Type B pancreatic cell (in vitro differentiated cells): ENCODE data around the gene CIPC. TPM values are rescaled to one million over a fixed set of nuclear protein-coding genes. Genes with fewer than 3 reads are reported as not detected.

ENCODE experiments used
- DNase-seq: peaks from one replicate; pipeline ENCODE4 v3.0.0; 2021; ENCODE audit warnings: mixed read lengths; ENCODE audit not compliant: unreplicated experiment; ENCODE audit errors: extremely low spot score
- H3K27ac Mint-ChIP-seq: 2 replicates; pipeline ENCODE4 v1.8.0; 2021; ENCODE audit warnings: mild to moderate bottlenecking, mixed read lengths
- H3K27me3 Mint-ChIP-seq: 2 replicates; pipeline ENCODE4 v1.8.0; 2021; ENCODE audit warnings: mixed read lengths
- H3K36me3 Mint-ChIP-seq: 2 replicates; pipeline ENCODE4 v1.8.0; 2021; ENCODE audit warnings: mixed read lengths
- H3K4me1 Mint-ChIP-seq: one replicate; pipeline ENCODE4 v1.8.0; 2021; ENCODE audit warnings: mixed read lengths; ENCODE audit not compliant: unreplicated experiment
- H3K4me3 Mint-ChIP-seq: 2 replicates; pipeline ENCODE4 v1.8.0; 2021; ENCODE audit warnings: mild to moderate bottlenecking, mixed read lengths
- H3K9me3 Mint-ChIP-seq: 2 replicates; pipeline ENCODE4 v1.8.0; 2021; ENCODE audit warnings: mixed read lengths
- total RNA-seq: library from RNA; stranded (reverse); gene quantifications from 2 replicates; pipeline ENCODE4 v1.2.1, GENCODE V29; 2021; ENCODE audit warnings: low replicate concordance
- TF ChIP-seq, protein P1 (sequence below): fragments of 200-600 bp; sonication (generic); conservative IDR thresholded peaks from 2 replicates; pipeline ENCODE4 v1.5.0; 2021; ENCODE audit warnings: antibody characterized with exemption, mild to moderate bottlenecking

CIPC gene
- total RNA-seq, 1 donor from 2014 or later = 27.2 TPM

DNA sequence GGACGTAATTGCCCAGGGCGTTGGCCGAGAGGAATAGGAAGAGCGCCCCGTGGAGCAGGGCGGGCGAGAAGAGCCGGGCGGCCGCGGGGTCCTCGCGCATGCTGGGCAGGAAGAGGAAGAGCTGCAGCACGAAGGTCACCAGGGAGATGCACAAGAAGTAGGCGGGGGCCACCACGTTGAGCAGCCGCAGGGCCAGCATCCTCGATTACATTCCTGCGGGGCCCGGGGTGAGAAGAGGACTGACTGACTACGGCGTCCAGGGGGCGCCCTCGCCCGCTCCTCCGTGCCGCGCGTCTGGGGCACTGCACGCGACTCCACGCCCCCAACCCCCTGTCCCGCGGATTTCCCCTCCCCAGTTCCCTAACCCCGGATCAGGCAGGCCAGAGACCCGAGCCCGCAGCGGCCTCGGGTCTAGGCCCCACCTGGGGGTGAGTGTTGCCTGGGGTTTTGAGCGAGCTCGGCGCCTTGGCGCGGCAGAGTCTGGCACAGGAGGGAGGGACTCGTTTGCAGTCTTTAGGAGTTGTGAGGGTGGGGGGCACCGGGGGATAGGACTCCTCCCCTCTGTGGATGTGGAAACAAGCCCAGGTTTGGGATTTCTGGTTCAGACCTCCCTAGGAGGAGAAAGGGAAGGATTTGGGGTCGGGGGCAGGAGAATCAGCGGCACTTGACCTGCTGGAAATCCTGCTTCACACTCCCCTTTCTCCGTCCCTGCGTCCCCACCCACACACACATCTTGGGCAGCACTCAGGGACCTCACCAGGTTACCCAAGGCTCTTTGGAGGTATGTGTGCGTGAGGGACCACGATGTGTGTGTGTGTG is 41.7 kb downstream of the CIPC start:
- TF ChIP-seq, protein P1, sequence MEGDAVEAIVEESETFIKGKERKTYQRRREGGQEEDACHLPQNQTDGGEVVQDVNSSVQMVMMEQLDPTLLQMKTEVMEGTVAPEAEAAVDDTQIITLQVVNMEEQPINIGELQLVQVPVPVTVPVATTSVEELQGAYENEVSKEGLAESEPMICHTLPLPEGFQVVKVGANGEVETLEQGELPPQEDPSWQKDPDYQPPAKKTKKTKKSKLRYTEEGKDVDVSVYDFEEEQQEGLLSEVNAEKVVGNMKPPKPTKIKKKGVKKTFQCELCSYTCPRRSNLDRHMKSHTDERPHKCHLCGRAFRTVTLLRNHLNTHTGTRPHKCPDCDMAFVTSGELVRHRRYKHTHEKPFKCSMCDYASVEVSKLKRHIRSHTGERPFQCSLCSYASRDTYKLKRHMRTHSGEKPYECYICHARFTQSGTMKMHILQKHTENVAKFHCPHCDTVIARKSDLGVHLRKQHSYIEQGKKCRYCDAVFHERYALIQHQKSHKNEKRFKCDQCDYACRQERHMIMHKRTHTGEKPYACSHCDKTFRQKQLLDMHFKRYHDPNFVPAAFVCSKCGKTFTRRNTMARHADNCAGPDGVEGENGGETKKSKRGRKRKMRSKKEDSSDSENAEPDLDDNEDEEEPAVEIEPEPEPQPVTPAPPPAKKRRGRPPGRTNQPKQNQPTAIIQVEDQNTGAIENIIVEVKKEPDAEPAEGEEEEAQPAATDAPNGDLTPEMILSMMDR = peak; percentile 84
- H3K27me3 Mint-ChIP-seq = peaks cover 90% of the 10 kb centered on the region
- H3K4me1 Mint-ChIP-seq = peaks cover 9% of the 10 kb centered on the region
- H3K9me3 Mint-ChIP-seq = no peaks in the 10 kb centered on the region
- DNase-seq = no peak
- no peaks in the 10 kb centered on the region for H3K36me3 Mint-ChIP-seq
- H3K27ac Mint-ChIP-seq = no peak overlapping the region
- peak overlapping the region; percentile 87 for H3K4me3 Mint-ChIP-seq

DNA sequence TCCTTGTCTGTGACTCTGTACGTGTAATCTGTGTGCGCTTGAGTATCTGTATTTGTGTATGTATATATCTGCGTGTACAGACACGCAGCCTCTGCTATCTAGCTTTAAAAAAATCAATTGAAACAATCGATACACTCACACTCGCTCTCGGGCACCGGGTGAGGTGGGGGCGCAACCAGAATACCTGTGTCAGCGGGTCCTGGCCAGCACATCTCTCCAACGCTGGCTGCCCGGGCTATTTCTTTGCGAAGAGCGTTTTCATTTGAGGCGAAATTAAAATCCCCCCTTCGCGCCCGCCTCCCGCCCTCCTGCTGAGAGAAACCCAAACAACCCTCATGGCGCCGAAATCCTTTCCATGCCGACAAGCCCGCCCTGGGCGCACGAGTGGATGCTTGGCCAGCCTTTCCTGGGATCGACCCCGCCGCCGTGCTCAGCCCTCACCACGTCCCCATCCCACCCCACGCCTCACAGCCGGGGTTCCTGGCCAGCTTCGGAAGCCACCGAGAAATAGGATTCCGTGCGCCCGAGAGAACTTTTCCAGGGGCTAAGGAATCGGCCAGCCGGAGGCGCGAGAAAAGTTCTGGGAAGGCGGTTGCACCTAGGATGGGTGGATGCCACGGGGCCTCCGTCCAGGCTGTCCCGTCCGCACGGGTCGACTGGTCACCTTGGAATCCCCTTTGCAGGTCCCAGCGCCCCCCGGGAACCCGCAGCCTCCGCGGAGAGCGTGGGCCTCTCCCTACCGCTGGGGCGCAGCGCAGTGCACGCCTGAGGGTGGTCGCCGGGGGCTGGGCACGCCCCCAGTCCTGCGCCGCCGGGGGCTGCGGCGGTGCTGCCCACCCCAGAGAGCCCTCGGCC is 42.5 kb downstream of the CIPC start:
- Mint-ChIP-seq H3K36me3 (no peaks in the 10 kb centered on the region), H3K9me3 (no peaks in the 10 kb centered on the region), H3K4me1 (peaks cover 9% of the 10 kb centered on the region), H3K27me3 (peaks cover 91% of the 10 kb centered on the region), H3K4me3 (peak overlapping the region; percentile 87), H3K27ac (no peak overlapping the region)
- DNase-seq = no peak
- TF ChIP-seq, protein P1 = no peak

DNA sequence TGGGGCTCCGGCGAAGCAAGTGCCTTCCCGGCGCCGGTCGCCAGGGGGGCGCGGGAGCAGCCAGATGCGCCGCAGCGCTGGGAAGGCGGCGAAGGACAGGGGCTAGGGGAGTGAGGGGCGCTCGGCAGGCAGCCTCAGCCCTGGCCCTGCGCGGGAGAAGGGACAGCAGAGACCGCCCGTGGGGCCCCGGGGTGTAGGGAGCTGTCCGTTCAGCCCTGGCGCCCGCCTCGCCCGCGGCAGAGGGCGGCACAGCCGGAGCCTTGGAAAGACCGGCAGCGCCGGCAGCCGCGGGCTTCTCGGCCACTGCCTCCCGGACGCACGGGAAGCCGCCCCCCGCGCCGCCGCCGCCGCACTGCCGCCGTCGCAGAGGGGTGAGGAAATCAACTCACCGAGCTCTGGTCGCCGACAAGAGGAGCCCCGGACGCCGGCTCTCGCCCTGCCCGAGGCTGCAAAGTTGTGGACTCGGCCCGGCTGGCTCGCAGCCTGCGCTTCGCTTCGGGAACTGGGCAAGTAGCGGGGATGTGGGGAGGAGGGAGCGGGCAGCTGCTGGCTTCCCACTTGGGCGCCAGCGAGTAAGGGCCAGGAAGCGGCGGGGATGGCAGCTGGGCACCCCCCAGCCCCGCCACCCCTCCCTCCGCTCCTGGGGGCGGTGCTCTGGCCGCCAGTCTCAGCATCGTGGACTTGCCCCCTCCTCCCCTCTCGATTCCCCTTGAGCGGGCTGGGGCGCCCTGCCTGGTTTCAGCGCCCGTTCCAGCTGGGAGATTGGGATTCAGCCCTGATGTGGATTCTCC is 43.4 kb downstream of the CIPC start, which contains the start of gene ZDHHC22:
TSS of gene ZDHHC22 (minus strand) at position 578 of the 791 bp plus-strand sequence. CDS start 2,053 bp downstream, outside the sequence.
- H3K4me3 Mint-ChIP-seq = peak within 1 kb of the TSS; percentile 87
- H3K4me1 Mint-ChIP-seq = peaks cover 9% of the 10 kb centered on the region
- no peaks in the 10 kb centered on the region for H3K36me3 Mint-ChIP-seq
- TF ChIP-seq, protein P1 = peak; percentile 81
- no peak within 1 kb of the TSS for H3K27ac Mint-ChIP-seq
- DNase-seq = no peak
- H3K9me3 Mint-ChIP-seq = no peaks in the 10 kb centered on the region
- peaks cover 91% of the 10 kb centered on the region for H3K27me3 Mint-ChIP-seq

DNA sequence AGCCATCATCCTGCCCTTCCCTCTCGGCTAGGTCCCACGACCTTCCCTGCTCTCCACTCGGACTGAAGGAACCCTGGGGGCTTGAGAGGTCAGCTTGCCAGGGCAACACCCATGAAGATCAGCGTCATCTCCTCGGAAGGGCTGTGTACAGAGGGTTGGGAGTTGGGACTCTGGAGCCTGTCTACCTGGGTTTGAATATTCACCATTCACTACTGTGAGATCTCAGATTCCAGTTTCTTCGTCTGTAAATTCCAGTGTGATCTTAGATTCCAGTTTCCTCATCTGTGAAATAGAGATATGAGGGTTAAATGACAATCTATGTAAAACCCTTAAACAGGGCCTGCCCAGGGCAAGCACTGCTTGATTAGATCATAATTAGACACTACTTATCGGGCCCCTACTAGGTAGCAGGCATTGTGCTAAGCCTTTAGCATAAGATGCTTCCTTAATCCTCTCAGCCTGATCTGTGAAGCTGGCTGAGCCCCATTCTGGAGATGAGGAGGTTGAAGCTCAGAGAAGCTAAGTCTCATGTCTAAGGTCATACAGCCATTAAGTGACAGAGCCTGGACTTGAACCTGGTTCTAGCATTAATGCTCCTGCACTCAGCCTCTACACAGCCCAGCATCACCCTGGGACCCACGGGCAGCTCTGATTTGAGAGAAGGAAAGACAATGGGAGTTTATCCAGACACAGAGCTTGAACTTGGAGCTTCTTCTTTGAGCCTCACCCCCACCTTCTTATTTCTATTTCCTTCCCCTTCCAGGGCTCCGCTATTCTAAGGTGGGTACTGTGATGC is 44.1 kb downstream of the CIPC start:
- TF ChIP-seq, protein P1 = no peak
- DNase-seq = no peak
- H3K36me3 Mint-ChIP-seq = no peaks in the 10 kb centered on the region
- peaks cover 91% of the 10 kb centered on the region for H3K27me3 Mint-ChIP-seq
- peaks cover 9% of the 10 kb centered on the region for H3K4me1 Mint-ChIP-seq
- H3K4me3 Mint-ChIP-seq = peak overlapping the region; percentile 87
- H3K9me3 Mint-ChIP-seq = no peaks in the 10 kb centered on the region
- no peak overlapping the region for H3K27ac Mint-ChIP-seq
